HG03520 (cell line): ENCODE data around the gene TBC1D1.

Experiments
- ATAC-seq: cut with Tn5 transposase; IDR thresholded peaks from one replicate; pipeline ENCODE4 v1.9.1; 2021; ENCODE audit warnings: mild to moderate bottlenecking, moderate library complexity; ENCODE audit not compliant: unreplicated experiment

TBC1D1 gene, protein sequence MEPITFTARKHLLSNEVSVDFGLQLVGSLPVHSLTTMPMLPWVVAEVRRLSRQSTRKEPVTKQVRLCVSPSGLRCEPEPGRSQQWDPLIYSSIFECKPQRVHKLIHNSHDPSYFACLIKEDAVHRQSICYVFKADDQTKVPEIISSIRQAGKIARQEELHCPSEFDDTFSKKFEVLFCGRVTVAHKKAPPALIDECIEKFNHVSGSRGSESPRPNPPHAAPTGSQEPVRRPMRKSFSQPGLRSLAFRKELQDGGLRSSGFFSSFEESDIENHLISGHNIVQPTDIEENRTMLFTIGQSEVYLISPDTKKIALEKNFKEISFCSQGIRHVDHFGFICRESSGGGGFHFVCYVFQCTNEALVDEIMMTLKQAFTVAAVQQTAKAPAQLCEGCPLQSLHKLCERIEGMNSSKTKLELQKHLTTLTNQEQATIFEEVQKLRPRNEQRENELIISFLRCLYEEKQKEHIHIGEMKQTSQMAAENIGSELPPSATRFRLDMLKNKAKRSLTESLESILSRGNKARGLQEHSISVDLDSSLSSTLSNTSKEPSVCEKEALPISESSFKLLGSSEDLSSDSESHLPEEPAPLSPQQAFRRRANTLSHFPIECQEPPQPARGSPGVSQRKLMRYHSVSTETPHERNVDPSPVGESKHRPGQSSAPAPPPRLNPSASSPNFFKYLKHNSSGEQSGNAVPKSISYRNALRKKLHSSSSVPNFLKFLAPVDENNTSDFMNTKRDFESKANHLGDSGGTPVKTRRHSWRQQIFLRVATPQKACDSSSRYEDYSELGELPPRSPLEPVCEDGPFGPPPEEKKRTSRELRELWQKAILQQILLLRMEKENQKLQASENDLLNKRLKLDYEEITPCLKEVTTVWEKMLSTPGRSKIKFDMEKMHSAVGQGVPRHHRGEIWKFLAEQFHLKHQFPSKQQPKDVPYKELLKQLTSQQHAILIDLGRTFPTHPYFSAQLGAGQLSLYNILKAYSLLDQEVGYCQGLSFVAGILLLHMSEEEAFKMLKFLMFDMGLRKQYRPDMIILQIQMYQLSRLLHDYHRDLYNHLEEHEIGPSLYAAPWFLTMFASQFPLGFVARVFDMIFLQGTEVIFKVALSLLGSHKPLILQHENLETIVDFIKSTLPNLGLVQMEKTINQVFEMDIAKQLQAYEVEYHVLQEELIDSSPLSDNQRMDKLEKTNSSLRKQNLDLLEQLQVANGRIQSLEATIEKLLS (N-terminal part only)

DNA sequence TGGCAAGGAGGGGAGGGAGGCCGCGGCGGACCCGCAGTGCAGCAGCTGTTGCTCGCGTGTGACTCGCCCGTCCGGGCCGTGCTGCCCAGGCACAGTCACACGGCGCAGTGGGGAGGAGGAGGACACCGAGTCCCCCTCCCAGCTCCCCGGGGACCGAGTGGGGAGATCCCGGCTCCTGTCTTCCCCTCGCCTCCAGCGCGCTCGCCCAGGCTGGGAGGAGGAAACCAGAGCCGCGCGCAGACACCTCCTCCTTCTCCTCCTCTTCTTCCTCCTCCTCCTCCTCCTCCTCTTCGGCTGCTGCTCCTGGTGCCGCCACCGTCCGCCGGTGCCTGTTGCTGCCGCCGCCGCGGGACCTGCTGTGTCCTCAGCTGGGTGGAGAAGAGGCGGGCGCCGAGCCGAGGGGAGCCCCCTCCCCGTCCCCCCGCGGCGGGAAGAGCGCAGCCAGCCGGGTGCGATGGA, at the start of gene TBC1D1:
TSS of gene TBC1D1 (plus strand) at position 284 of the 459 bp plus-strand sequence. CDS start 11,012 bp downstream, outside the sequence.
- peak; percentile 18 for ATAC-seq

DNA sequence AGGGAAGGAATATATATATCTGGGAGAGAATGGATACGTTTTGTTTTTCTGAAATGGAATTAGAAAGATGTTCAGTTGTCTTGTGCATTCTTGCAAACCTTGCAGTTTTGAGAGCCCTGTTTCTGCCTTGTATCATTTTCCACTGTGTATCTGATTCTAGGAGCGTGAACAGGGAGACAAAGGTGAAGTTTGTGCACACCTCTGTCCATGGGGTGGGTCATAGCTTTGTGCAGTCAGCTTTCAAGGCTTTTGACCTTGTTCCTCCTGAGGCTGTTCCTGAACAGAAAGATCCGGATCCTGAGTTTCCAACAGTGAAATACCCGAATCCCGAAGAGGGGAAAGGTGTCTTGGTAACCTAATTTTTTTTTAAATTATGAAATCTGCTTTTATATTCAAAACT, 46.7 kb upstream of the TBC1D1 start:
- ATAC-seq, result no peak

DNA sequence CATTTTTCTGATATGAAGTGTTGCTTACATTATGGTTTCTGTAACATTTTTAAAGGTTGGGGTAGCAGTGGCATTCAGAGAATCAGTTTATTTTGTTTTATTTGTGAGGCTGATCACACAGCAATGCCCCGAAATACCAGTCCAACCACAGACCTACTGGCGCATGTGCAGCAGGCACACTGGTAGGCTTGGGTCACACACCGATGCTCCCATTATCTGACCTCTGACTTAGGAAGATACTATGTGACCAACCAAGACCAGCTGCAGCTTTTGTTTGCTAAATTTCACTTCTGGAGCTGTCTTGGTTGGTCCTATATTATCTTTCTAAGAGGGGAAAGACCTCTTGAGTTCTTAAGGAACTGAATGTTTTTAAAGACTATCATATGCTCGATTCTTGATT, 45.7 kb upstream of the TBC1D1 start:
- no peak for ATAC-seq

DNA sequence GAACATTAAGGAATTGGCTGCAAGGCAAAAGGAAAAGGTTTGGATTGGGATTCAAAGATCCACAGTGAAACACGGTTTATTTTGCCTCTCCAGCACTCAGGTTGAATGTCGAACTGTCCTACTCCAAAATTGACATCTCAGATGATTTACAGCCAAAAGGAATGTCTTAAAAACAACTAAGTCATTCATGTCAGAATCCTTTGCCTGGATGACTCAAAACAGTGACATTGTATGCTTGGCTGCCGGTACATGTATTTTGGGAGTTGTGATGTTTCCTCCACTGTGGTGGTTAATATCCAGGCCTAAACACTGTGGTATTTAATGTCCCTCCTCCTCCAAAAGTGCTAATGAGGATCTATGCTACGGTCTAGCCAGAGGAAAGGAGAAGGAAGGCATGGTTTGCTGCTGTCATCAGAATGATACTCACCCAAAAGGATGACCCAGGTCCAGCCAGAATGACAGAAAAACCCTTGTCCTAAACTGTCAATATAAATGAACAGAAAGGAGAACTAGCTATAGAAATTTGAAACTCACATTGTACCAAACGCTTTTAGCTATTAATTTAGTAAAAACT, 43.5 kb upstream of the TBC1D1 start:
- ATAC-seq, result no peak

DNA sequence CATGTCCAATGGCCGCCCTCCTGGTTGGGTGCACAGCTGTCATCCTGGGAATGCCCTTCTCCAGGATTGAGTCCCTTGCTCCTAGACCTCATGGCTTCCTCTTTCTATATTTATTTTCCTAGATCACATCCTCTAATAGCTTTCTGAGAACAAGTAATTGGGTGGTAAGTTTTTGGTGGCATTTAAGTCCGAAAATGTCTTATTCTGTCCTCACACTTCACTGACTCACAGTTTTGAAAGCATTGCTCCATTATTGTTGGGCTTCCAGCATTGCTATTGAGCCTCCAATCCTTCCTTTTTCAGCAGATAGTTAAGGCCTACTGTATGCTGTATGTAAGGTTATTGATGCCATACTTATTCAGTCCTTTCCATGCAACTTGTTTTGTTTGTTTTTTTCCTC, 38.5 kb upstream of the TBC1D1 start:
- ATAC-seq, result no peak

DNA sequence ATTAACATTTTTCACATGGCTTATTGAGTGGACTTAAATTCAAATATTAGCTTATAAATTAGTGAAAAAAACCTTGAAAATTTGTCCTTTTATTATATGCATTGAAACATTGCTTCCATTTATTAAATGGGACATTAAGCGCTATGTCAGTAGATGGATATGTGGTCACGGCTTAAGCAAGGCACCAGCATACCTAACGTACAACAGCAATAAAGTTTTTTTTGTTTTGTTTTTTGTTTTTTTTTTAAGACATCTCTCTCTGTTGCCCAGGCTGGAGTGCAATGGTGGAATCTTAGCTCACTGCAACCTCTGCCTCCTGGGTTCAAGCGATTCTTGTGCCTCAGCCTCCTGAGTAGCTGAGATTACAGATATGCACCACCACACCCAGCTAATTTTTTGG, 32.8 kb upstream of the TBC1D1 start:
- ATAC-seq, result no peak

DNA sequence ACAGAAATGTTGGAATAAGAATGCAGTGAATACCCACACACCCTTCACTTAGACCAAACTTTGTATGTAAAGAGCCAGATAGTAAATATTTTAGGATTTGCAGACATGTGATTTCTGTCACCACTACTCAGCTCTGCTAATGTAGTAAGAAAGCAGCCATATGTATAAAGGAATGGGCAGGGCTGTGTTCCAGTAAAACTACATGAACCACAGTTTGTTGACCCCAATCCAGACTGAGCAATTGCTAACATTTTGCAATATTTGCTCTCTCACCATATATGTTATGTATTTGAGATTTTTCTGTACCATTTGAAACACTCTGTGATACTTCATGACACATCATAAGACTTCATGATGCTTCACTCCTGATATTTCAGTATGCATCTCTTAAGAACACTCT, 32.0 kb upstream of the TBC1D1 start:
- no peak for ATAC-seq

DNA sequence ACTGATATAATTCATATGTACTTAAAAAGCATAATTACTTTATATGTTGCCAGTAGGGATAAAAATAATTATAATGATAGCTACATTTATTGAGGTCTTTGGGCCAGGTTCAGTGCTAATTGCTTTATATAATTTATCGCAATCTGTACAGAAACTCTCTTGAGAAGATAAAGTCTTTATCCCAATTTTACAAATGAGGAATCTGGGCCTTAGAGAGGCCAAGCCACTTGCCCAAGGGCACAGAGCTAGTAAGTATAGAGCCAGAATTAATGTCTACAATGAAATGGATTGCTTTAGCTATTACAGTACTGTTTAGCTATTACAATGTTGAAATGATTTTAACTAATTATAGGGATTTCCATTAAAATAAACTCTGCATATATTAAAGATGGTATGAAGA, 30.6 kb upstream of the TBC1D1 start:
- ATAC-seq, result no peak

DNA sequence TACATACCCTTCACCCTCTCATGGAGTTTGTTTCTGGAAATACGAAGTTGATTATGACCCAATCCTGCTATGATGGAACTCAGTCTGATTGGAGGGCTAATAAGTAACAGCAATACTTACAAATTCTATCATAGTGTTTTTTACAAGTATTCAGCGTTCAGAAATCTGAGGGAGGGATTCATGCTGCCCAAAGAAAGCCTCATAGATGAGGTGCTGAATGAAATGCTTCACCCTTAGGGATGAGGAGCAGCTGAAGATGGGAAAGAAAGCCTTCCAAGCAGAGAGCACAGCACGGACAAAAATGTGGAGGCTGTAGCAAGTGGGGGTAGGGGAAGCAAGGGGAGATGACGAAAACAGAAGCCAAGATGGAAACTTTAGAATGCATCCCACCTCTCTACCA, 27.9 kb upstream of the TBC1D1 start:
- ATAC-seq, result no peak

DNA sequence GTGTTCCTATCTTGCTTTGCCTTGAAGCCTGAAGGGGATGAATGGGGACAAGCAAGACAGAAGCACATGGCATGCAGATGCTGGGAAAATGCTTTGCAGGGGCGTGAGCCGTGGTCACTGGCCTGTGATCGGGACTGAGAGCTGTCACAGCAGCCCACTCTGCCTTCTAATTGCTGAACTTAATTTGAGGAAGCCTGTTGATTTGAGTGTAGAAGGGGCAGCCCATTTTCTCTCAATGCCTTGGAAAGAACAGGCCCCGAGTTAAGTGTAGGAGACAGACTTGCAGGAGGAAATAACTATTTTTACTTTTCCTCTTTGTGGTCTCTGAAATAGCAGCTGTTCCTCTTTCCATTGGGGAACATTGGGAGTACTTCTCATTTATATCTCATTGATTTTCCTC, 26.1 kb upstream of the TBC1D1 start:
- ATAC-seq, result no peak

DNA sequence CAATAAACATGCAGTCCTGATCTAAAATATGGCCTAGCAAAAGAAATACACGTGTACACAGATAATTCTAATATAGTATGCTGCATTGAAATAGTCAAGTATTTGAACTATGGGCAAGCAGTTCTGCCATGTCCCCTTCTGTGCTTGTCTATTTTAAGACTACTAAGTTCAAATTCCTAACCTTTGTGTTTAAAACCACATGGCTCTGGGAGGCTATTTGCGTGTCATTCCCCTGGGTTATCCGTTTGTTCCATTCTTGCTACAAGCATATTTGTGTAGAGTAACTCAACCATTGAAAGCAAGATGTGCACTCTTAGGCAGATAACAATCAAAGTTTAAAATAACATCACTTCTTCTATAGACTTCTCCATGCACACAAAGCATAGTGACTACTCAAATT, 25.4 kb upstream of the TBC1D1 start:
- ATAC-seq, result no peak

DNA sequence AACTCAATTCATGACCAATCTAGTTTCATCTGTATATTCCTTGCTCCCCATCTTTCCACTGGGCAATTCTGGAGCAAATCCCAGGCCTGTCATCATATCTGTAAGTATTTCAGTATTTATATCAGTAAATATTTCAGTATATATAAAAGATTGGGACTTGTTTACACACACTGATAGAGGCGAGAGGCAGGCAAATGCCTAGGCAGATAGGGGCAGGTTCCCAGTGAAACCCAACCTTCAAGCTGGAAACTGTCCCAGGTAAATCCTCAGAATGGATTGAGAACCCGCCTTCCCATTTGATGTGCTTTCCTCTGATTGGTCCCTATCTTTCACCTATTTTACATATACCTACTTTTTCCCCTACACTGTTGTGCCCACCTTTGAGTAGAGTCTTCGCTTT, 23.8 kb upstream of the TBC1D1 start:
- no peak for ATAC-seq

DNA sequence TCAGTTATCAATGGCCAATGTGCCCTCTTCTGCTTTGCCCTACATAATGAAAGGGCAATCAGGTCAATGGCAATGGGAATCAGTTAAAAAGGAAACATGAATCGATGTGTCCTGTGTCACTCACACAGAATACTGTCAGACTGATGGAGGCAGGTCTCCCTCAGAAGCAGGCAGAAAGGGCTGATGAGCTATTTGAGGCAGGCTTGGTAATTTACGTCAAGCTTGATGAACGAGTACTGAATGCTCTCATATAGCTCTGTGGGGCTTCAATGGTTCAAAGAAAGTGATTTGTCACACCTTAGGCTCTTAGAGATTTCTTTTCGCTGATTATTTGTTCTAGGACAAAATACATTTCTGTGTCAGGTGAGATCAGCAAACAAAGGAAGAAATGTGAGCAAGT, 22.6 kb upstream of the TBC1D1 start:
- ATAC-seq, result no peak

DNA sequence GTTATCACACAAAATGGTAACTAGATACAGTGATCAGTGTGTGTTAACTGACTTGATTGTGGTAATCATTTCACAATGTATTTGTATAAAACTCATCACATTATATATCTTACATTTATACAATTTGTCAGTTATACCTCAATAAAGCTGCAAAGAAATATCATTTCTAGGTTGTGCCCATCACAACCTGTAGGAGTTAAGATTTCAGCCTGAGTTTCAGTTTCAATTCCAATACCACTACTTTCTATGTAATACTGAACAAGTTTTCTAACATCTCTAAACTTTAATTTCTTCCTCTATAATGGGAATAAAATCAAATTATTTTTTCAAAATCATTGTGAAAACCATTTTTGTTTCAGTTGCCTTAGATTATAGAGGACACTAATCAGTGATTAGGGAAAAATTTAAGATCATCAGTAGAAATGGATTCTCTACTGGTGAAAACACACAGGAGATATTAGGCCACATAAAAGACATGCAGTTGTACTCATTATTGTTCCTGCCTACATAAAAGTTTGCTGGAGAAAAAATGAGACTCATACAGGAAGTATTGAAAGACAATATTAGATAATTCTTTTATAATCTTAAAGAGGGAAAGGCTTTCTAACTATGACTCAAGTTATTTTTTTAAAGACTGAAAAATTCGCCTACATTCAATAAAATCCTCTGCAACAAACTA, 18.4 kb upstream of the TBC1D1 start:
- no peak for ATAC-seq

DNA sequence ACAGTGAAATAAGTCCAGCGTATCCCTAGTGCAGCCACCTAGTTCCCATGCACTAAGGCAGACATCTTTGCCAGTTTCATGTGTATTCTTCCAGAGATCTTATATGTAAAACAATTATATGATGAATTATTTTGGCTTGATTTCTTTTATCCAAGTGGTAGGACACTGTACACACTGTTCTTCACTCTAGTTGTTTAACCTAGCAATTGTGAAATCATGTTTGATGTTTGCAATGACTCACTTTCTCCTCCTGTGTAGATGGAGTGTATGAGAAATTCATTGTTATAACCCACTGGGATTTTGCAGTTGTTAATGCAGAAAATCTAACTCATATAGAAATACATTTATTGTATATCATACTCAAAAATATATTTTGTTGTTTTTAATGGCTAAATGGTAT, 17.5 kb upstream of the TBC1D1 start:
- no peak for ATAC-seq

DNA sequence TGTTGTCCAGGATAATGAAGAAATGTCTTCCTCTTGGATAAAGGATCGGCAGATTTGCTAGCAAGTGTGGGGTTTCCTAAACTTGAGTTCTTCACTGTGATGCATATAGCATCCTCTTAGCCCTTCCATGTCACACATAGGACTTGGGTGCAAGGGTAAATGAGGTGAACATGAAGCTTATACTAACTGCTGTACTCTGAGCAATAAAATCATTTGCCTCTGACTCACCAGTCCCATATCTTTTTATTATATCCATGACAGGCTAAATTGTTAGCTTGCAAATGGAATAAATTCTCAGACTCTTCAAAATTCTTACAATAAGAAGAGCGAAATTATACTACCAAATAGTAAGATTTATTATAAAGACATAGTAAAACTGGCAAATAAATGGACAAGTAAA, 14.7 kb upstream of the TBC1D1 start:
- no peak for ATAC-seq

DNA sequence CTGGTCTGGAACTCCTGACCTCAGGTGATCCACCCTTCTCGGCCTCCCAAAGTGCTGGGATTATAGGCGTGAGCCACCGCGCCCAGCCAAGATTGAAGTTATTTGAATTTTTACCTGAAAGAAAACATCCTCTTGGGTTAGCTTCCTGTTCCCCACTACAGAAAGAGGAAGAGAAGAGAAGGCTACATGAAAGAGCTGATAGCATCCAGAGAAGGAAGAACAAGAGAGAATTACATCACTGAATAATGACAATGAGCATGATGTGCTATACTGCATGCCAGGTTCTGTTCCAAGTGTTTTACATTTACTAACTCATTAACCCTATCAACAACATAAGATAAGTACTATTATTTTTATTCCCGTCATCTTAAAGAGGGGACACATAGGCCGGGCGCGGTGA, 11.5 kb upstream of the TBC1D1 start:
- ATAC-seq, result no peak

DNA sequence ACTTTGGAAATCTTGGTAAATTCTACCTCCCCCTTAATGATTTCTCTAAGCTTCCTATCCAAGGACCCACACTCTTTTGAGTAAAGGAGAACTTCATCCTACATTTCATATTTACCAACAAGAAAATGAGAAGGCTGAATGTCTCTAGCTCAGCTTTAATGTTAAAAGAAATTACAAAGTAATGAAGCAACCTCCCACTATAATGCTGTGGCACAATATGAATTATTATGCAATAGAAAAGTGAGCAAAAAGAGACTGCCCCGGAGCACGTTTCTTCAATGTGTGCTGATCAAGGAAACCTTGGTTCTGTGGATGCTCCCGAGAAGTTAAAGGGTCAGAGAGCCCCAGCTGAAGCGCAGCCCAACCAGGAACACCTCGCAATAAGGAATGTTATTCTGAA, 9.1 kb upstream of the TBC1D1 start:
- no peak for ATAC-seq

DNA sequence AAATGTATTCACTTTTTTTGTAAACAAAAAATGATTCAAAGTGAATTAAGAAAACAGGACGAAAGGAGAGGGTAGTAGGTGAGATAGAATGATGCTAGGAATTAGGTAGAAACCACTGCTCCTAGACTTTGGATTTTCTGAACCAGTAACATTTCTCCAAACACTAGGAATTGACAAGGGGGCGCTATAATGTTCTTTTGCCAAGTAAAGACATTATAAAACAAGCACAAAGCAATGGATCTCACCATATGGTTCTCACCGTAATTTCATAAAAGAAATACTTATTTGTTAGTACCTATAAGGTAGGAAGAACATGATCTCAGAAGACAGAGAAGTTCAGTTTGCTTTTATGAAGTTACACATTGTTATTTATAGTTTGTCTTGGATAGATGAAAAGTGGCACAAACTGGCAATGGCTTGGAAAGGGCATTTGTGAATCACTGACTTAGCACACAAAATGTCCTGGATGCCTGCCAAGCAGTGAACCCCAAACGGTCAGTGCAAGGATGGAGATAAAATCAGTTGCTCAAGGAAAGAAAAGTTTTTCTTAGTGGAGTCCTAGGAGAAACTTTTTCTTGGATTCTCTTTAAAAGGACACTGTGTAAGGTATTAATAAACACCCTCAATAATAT, 8.1 kb upstream of the TBC1D1 start:
- no peak for ATAC-seq
